Measurements from ENCODE around the gene FBXL15. TPM values are rescaled to one million over a fixed set of nuclear protein-coding genes. Genes with fewer than 3 reads are reported as not detected.
A peak's percentile ranks its signal among the peaks of the same experiment; 100 is the strongest.

FBXL15 gene
- polyA plus RNA-seq, 3 donors from 2014 or later: 39.5 to 43.9 (median 39.7) TPM

DNA sequence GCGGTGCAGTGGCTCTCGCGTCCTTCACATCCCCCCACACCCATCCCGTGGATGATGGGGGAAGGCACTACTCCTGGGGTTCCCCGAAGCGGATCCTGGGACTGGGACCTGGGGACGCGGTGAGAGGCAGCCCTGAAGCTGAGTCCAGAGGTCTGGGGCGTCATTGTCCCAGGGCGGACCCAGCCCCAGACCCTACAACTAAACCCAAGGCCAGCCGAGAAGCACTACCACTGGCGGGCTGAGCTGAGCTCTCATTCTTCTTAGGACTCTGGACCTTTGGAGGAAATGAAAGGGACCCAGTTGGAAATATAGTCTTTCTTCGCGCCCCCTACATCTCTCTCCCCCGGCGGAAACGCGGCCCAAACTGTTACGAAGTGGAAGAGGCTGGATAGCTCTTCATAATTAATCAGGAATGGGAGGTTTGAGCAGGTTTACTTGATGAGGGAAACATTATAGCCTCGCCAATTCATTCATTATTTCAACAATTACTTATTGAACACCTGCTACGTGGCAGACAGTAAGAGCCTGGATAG is 389 bp upstream of the FBXL15 start:
- H3K4me1 Mint-ChIP-seq: peaks cover 39 to 48% of the 10 kb centered on the region in 2 donors
- no peaks in the 10 kb centered on the region for H3K9me3 Mint-ChIP-seq
- DNase-seq: no peak
- peak overlapping the region; percentile 86 to 97 (median 96) for H3K27ac Mint-ChIP-seq
- peak overlapping the region; percentile 94 to 100 (median 99) for H3K4me3 Mint-ChIP-seq
- H3K36me3 Mint-ChIP-seq: peaks cover 0 to 2% (median 0%) of the 10 kb centered on the region in 3 donors
- peaks cover 9 to 28% (median 16%) of the 10 kb centered on the region in 3 donors for H3K27me3 Mint-ChIP-seq (ENCODE audit: low read depth in 3 of 3)

DNA sequence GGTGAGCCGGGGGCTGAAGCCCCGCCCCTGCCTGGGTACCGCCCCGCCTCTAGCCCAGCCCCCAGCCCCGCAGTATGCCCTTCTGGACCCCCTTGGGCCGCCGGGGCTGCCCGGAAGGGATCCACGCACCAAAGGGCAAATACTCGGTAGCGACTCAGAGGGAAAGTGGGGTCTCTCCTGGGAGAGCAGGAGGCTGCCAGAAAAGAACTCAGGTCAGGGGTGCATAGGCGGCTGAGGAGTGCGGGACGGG is 796 bp downstream of the FBXL15 start:
- H3K9me3 Mint-ChIP-seq: no peaks in the 10 kb centered on the region
- DNase-seq: no peak
- peak overlapping the region; percentile 94 to 100 (median 99) for H3K4me3 Mint-ChIP-seq

DNA sequence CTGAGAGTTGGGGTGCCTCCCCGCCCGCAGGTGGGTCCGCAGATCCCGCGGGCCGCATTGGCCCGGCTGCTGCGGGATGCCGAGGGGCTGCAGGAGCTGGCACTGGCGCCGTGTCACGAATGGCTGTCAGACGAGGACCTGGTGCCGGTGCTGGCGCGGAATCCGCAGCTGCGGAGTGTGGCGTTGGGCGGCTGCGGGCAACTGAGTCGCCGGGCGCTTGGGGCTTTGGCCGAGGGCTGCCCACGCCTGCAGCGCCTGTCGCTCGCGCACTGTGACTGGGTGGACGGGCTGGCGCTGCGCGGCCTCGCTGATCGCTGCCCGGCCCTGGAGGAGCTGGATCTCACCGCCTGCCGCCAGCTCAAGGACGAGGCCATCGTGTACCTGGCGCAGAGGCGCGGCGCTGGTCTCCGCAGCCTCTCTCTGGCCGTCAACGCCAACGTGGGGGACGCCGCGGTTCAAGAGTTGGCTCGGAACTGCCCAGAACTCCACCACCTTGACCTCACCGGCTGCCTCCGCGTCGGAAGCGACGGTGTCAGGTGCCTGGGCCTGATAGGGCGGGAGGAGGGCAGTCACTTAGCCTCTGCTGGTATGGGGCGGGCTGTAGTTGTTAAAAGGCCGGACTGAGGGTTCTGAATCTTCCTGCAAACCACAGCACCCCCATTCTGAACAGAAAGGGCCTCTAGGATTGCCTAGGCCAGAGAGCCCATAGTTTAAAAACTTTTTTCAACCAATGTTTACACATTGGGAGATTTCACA is 1.3 kb downstream of the FBXL15 start:
- H3K27me3 Mint-ChIP-seq (ENCODE audit: low read depth in 3 of 3): peaks cover 9 to 23% (median 15%) of the 10 kb centered on the region in 3 donors
- peaks cover 39 to 48% of the 10 kb centered on the region in 2 donors for H3K4me1 Mint-ChIP-seq
- H3K27ac Mint-ChIP-seq: peak overlapping the region; percentile 66 to 96 (median 87)
- DNase-seq: peak; percentile 41 to 51 (median 49)
- H3K4me3 Mint-ChIP-seq: peak overlapping the region; percentile 94 to 100 (median 99)
- H3K9me3 Mint-ChIP-seq: no peaks in the 10 kb centered on the region
- H3K36me3 Mint-ChIP-seq: peaks cover 0 to 4% (median 0%) of the 10 kb centered on the region in 3 donors

More for the DNA sequence above, 796 bp downstream of the FBXL15 start:
- peaks cover 39 to 48% of the 10 kb centered on the region in 2 donors for H3K4me1 Mint-ChIP-seq
- H3K27me3 Mint-ChIP-seq (ENCODE audit: low read depth in 3 of 3): peaks cover 9 to 24% (median 16%) of the 10 kb centered on the region in 3 donors
- peak overlapping the region in 4 of 6 donors; percentile 53 to 96 (median 72) for H3K27ac Mint-ChIP-seq
- H3K36me3 Mint-ChIP-seq: peaks cover 0 to 3% (median 0%) of the 10 kb centered on the region in 3 donors

DNA sequence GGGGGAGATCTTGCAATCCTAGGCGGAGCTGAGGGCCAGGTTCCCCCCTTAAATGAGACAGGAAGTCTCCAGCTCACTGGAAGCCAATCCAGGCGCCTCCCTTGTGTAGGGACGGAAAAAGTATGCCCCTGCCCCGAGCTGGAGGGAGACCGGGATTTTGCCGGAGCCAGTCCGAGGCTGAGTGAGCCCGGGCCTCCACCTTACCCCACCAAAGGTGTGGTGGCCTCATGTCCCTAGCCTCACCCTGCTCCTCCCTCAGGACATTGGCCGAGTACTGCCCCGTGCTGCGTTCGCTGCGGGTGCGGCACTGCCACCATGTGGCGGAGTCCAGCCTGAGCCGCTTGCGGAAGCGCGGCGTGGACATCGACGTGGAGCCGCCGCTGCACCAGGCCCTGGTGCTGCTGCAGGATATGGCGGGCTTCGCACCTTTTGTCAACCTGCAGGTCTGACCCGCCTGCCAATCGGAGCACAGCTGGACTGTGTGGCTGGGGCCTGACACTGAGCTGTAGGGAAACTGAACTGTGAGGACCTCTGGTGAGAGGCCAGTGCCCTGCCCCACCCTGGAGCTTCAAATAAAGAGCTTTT is 2.0 kb downstream of the FBXL15 start:
- Mint-ChIP-seq H3K9me3 (no peaks in the 10 kb centered on the region), H3K4me3 (peak overlapping the region; percentile 94 to 100 (median 99)), H3K4me1 (peaks cover 43 to 48% of the 10 kb centered on the region in 2 donors), H3K36me3 (peaks cover 0 to 4% (median 2%) of the 10 kb centered on the region in 3 donors), H3K27me3 (ENCODE audit: low read depth in 3 of 3) (peaks cover 9 to 17% (median 13%) of the 10 kb centered on the region in 3 donors), H3K27ac (peak overlapping the region; percentile 66 to 90 (median 82))
- DNase-seq: peak; percentile 61 to 64 (median 62)

DNA sequence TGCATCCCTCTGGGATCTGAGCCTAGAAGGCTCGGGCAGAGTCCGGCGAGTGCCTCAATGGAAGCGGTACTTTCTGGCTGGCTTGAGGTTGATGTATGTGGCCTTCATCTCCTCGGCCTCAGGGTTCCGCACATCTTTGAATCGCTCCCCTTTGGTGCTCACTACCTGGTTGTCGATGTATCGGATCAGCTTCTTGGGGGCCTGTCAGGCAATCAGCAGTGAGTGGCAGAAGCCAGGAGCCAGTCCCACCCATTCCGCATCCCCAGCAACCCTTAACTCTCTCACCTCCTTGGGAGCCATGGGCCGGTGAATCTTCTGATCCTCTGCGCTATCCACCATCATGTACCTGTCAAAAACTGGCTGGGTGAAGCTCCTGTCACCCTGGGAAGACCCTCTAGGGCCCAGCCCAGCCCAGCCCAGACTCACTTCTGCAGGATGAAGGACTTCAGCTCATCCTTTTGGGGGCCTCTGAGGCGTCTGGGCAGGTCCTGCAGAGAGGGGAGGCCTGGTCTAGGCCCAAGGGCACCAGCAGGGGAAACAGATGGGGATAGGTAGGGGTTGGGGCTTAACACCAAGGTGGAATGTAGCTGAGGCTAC is 2.8 kb downstream of the FBXL15 start:
- Mint-ChIP-seq H3K27ac (peak overlapping the region in 2 of 6 donors; percentile 58 to 62), H3K4me1 (peaks cover 43 to 45% of the 10 kb centered on the region in 2 donors), H3K4me3 (peak overlapping the region; percentile 27 to 99 (median 56)), H3K27me3 (ENCODE audit: low read depth in 3 of 3) (peaks cover 9 to 15% (median 11%) of the 10 kb centered on the region in 3 donors), H3K9me3 (no peaks in the 10 kb centered on the region), H3K36me3 (peaks cover 0 to 4% (median 4%) of the 10 kb centered on the region in 3 donors)
- DNase-seq: no peak

DNA sequence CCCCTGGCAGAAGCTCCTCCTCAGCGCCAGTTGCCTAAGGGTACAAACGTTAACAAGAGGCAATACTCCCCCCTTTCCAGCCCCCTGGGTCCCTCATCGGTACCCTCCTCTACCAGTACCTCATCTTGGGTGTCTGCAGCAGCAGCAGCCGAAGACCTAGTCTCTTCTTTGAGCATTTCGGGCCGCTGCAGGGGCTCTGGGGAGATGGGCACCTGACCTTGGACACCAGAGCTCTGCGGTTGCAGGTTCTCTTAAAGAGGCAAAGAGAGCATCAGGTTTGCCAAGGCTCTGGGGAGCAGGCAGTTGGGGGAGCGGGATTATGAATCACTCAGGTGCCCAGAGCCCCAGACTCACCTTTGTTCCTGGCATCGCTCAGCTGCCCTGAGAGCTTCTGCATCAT is 3.5 kb downstream of the FBXL15 start:
- H3K27me3 Mint-ChIP-seq (ENCODE audit: low read depth in 3 of 3): peaks cover 8 to 11% (median 9%) of the 10 kb centered on the region in 3 donors

DNA sequence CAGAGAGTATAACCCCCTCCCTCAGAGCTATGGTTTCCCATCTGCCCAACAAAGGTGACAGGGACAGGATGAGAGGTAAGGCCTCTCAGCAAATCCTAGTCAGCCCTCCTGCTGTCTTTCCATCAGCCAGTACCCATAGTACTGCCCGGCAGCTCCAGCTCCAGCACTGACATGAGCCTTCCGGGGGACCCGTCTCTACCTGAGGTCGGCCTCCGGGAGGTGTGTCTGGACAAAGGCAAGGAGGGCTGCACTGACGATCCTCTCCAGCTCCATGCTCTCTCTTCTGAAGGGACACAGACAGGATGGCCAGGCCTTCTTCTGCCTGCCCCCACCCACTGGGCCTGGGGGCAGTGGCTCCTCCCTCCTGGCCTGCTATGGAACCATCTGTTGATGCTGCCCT is 4.3 kb downstream of the FBXL15 start:
- Mint-ChIP-seq H3K4me3 (no peak overlapping the region), H3K27ac (no peak overlapping the region), H3K27me3 (ENCODE audit: low read depth in 3 of 3) (peaks cover 5 to 8% (median 5%) of the 10 kb centered on the region in 3 donors), H3K9me3 (no peaks in the 10 kb centered on the region), H3K4me1 (peaks cover 33 to 36% of the 10 kb centered on the region in 2 donors), H3K36me3 (peaks cover 0 to 4% (median 4%) of the 10 kb centered on the region in 3 donors)
- DNase-seq: no peak

More for the DNA sequence above, 3.5 kb downstream of the FBXL15 start:
- no peak overlapping the region for H3K27ac Mint-ChIP-seq
- H3K4me1 Mint-ChIP-seq: peaks cover 39 to 42% of the 10 kb centered on the region in 2 donors
- H3K9me3 Mint-ChIP-seq: no peaks in the 10 kb centered on the region
- peak overlapping the region in 2 of 5 donors; percentile 14 to 17 for H3K4me3 Mint-ChIP-seq
- no peak for DNase-seq
- H3K36me3 Mint-ChIP-seq: peaks cover 0 to 4% (median 4%) of the 10 kb centered on the region in 3 donors

DNA sequence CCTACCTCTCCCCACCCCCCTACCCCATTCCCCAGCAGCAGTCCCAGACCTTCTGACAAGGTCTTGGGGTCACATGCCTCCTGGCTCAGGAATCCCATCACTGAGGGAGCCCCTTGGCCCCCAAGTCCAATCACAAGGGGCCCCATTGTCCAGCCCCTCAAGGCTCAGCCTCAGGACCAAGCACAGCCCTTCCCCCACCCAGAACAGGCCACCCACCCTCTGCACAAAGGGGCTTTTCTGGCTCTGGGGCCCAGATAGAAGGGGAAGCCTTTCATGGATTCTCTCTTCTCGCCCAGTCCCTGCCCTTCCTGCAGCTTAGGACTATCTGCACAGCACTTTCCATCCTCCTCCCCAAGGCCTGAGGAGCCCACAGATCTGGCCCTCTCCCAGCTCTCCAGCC is 4.8 kb downstream of the FBXL15 start:
- no peak for DNase-seq
- Mint-ChIP-seq H3K27me3 (ENCODE audit: low read depth in 3 of 3) (peaks cover 5 to 8% (median 5%) of the 10 kb centered on the region in 3 donors), H3K9me3 (no peaks in the 10 kb centered on the region), H3K4me3 (no peak overlapping the region), H3K4me1 (peaks cover 28 to 31% of the 10 kb centered on the region in 2 donors), H3K27ac (no peak overlapping the region), H3K36me3 (peaks cover 0 to 4% (median 4%) of the 10 kb centered on the region in 3 donors)

DNA sequence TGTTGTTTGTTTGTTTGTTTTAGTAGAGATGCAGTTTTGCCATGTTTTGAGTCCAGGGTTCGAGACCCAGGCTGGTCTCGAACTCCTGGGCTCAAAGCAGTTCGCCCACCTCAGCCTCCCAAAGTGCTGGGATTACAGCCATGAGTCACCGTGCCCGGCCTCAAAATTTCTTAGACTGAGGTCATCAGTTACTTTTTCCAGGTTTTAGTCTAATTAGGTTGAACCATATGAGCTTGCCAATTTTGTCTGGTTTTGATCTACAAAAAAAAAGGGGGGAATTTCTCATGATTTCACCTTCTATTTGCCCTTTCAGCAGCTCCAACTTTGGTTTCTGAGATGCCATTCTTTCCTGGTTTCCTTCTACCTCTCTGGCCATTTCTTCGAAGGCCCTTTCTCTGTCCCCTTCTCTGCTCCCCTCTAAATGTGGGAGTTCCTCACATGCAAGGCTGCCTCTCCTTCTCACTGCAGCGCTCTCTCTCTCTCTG is 6.2 kb downstream of the FBXL15 start:
- Mint-ChIP-seq H3K9me3 (no peaks in the 10 kb centered on the region), H3K27me3 (ENCODE audit: low read depth in 3 of 3) (peaks cover 0 to 6% (median 0%) of the 10 kb centered on the region in 3 donors), H3K36me3 (peaks cover 0 to 4% (median 4%) of the 10 kb centered on the region in 3 donors), H3K4me1 (peaks cover 26 to 29% of the 10 kb centered on the region in 2 donors), H3K27ac (peak overlapping the region in 1 of 6 donors; percentile 57), H3K4me3 (no peak overlapping the region)
- DNase-seq: no peak

DNA sequence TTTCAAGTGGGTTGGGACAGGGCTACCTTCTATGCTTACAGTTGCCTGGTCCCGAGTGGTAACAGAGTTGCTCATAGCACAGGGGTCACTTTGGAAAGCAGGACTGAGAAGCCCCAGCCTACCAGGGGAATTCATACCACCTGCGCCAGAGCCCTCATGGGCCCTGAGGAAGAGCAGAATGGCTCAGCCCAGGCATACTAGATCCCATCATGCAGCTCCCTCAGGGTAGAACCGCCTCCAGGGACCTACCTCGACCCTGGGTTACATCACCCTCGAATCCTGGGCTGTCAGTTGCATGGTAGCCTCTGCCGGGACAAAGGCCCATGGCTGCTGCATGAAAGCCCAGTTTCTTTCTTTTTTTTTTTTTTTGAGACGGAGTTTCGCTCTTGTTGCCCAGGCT is 8.8 kb downstream of the FBXL15 start:
- Mint-ChIP-seq H3K4me3 (no peak overlapping the region), H3K27me3 (ENCODE audit: low read depth in 3 of 3) (peaks cover 5 to 17% (median 14%) of the 10 kb centered on the region in 3 donors), H3K27ac (no peak overlapping the region), H3K36me3 (peaks cover 0 to 4% (median 4%) of the 10 kb centered on the region in 3 donors), H3K9me3 (no peaks in the 10 kb centered on the region), H3K4me1 (peaks cover 29 to 38% of the 10 kb centered on the region in 2 donors)
- DNase-seq: no peak

DNA sequence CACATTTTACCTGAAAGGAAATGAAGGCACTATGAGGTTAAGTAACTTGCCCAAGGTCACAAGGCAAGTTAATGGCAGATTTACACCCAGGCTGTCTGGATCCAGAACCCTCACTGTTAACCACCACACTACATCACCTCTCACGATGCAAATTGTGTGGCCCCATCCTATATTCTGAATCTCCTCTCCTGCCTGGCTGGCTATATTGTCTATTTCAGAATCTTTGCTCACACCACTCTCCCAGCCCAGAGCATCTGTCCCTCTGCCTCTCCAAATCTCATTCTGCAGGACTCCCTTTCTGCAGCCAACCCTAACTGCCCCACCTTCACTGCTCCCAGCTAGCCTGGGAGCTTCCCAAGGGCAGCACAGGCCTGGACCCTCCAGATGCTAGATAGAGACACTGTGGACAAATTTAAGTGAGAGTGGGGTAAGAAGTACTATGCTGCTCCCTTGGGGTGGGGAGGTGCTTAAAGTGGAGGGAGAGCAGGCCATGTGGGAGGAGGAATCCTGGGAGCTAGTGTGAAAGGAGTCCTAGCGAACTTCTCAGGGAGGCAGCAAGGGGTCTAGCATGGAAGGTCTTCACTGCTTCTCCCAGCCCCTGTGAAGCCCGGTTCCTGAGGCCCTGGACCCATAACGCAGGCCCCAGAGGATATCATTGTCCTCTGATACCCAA is 11.0 kb downstream of the FBXL15 start:
- peaks cover 5 to 17% (median 14%) of the 10 kb centered on the region in 3 donors for H3K27me3 Mint-ChIP-seq (ENCODE audit: low read depth in 3 of 3)
- H3K9me3 Mint-ChIP-seq: no peaks in the 10 kb centered on the region
- H3K27ac Mint-ChIP-seq: peak overlapping the region; percentile 64 to 90 (median 88)
- peaks cover 0 to 4% (median 0%) of the 10 kb centered on the region in 3 donors for H3K36me3 Mint-ChIP-seq
- H3K4me3 Mint-ChIP-seq: peak overlapping the region; percentile 91 to 96 (median 91)
- H3K4me1 Mint-ChIP-seq: peaks cover 47 to 59% of the 10 kb centered on the region in 2 donors
- no peak for DNase-seq

DNA sequence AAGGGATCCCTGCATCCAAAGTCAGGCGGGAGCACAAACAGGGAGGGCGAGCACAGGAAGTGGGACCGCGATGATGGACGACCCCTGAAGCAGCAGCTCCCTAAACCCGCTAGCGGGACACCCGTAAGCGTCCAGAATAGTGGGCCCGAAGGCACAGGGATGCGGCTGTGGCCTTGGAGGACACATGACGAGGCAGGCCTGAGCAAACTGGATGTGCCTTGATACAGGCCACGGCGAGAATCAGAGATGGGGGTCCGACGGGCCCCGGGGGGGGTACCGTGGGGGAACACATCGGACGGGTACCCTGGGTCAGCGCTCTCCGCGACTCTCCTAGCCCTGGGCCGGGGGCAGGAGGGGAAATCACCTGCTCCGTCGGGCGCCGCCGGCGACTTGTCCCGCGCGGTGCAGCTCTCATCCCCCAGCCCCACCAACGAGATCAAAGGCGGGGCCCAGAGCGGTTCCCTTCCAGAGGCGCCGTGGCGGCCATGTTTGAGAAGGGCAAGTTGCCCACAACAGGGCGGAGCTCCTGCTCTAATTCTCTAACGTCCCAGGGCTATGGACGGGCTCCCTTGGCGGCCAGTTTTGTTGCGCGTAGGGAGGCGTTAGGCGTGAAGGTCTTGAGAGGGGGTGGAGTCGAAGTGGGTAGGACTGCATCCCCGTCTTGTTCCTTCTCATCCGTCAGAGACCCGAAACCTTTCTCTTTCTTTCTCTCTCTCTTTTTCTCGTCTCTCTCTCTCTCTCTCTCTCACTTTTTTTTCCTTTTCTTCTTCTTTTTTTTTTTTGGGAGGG is 11.7 kb downstream of the FBXL15 start, which contains the start of gene CUEDC2:
CUEDC2 (minus strand) TSS at position 413 of the 789 bp plus-strand sequence. CDS start 7,386 bp downstream, outside the sequence.
- Mint-ChIP-seq H3K27ac (peak within 1 kb of the TSS; percentile 82 to 94 (median 90)), H3K9me3 (no peaks in the 10 kb centered on the region), H3K27me3 (ENCODE audit: low read depth in 3 of 3) (peaks cover 5 to 17% (median 14%) of the 10 kb centered on the region in 3 donors), H3K4me3 (peak within 1 kb of the TSS; percentile 91 to 96 (median 91)), H3K36me3 (peaks cover 0 to 4% (median 0%) of the 10 kb centered on the region in 3 donors), H3K4me1 (peaks cover 53 to 65% of the 10 kb centered on the region in 2 donors)
- DNase-seq: peak; percentile 91 to 92 (median 92)

All from immature natural killer cell (primary cell).